Subcutaneous preadipocyte (primary cell): ENCODE data around the gene CST6. TPM values are rescaled to one million over a fixed set of nuclear protein-coding genes. Genes with fewer than 3 reads are reported as not detected.

Experiments used
- total RNA-seq: library from RNA; depleted of rRNA; stranded (reverse); fragments of >200 nt; gene quantifications from 2 replicates; pipeline ENCODE4 v1.2.3, GENCODE V29; 2012

CST6 gene, protein sequence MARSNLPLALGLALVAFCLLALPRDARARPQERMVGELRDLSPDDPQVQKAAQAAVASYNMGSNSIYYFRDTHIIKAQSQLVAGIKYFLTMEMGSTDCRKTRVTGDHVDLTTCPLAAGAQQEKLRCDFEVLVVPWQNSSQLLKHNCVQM
- 0.20 TPM in 1 of 2 replicates, not detected in the other for total RNA-seq

DNA sequence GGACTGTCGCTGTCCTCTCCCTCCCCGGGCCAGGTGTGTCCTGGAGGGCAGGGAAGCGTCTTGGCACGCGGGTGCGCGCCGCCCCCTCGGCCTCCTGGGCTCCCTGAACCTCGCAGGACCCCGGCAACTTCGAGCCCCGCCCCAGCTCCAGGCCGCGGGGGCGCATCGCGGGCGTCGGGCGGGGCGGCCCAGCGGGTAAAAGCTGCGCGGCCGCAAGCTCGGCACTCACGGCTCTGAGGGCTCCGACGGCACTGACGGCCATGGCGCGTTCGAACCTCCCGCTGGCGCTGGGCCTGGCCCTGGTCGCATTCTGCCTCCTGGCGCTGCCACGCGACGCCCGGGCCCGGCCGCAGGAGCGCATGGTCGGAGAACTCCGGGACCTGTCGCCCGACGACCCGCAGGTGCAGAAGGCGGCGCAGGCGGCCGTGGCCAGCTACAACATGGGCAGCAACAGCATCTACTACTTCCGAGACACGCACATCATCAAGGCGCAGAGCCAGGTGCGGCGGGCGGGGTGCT is at the start of gene CST6:
Gene CST6 (plus strand): TSS at position 224 of the 519 bp plus-strand sequence. CDS start 37 bp downstream, at position 261.

GRCh38 chr11:66001942-66002647 is 9.7 kb upstream of the CST6 start, which contains the start of the genes BANF1 and EIF1AD:
TSS of gene BANF1 (plus strand) at chr11:66002503. CDS start at chr11:66003251, 748 bp downstream.
TSS of gene EIF1AD (minus strand) at chr11:66002157. CDS start at chr11:66000389, 1,768 bp downstream.

GRCh38 chr11:66026017-66026529 is 14.3 kb downstream of the CST6 start, which contains the start of gene CATSPER1:
TSS of gene CATSPER1 (minus strand) at chr11:66026479. CDS start at chr11:66026379, 100 bp downstream.

GRCh38 chr11:66048547-66049323 is 36.9 kb downstream of the CST6 start, which contains the start of gene GAL3ST3:
TSS of gene GAL3ST3 (minus strand) at chr11:66049161. CDS start at chr11:66045415, 3,746 bp downstream.

DNA sequence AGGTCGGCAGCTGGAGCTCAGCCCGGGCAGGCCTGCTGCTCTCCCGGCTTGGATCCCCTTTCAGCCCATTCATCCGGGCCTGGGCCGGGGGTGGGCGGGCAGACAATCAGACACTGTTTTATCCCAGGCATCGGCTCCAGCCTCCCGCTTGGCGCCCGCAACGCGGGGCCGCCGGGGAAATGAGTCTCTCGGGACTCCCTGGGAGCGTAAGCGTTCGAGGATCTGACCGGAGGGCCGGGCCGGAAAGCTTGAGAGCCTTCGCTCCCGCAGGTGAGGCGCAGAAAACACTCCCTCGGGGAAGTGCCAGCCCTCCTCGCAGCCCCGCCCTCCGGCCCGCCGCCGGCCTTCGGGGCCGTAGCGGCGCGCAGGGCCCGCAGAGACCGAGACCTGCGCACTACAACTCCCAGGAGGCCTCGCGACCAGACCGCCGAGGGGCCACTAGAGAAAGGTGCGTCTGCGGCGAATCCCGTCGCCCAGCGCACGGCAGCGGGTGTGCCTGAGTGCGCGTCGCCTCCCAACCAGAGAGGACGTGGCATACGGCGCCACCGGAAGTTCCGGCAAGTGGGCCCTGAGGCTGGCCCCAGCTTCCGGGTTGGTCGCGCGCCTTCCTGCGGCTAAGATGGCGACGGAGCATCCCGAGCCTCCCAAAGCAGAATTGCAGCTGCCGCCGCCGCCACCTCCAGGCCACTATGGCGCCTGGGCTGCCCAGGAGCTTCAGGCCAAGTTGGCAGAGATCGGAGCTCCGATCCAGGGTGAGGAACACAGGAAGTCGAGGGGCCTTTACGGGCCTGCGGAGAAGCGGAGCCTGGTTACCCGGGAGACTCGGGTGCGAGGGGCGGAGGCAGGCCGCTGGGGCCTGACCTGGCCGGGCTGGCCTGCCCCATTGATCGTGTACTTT is 40.2 kb downstream of the CST6 start, which contains the start of gene SF3B2:
Gene SF3B2 (plus strand): TSS at position 599 of the 898 bp plus-strand sequence. CDS start 21 bp downstream, at position 620.

Other genes with a start within 250 kb of the CST6 start
- 12.9 and 14.3 TPM in 2 replicates for gene AP5B1, start 231.0 kb upstream of the CST6 start, total RNA-seq
- gene OVOL1, start 224.9 kb upstream of the CST6 start, total RNA-seq: not detected in 2 replicates
- 1.2 and 2.9 TPM in 2 replicates for gene SNX32, start 178.0 kb upstream of the CST6 start, total RNA-seq
- 768 and 957 TPM in 2 replicates for gene CFL1, start 153.8 kb upstream of the CST6 start, total RNA-seq
- gene MUS81, start 151.6 kb upstream of the CST6 start, total RNA-seq: 38.2 and 65.9 TPM in 2 replicates
- gene EFEMP2, start 139.2 kb upstream of the CST6 start, total RNA-seq: 38.3 and 39.7 TPM in 2 replicates
- under 0.01 TPM in 1 of 2 replicates, not detected in the other for gene CTSW, start 132.2 kb upstream of the CST6 start, total RNA-seq
- gene FIBP, start 123.5 kb upstream of the CST6 start, total RNA-seq: 241 and 303 TPM in 2 replicates
- gene CCDC85B, start 121.3 kb upstream of the CST6 start, total RNA-seq: 53.4 and 63.9 TPM in 2 replicates
- 42.3 and 103 TPM in 2 replicates for gene FOSL1, start 111.6 kb upstream of the CST6 start, total RNA-seq
- 35.6 and 38.1 TPM in 2 replicates for gene C11orf68, start 92.9 kb upstream of the CST6 start, total RNA-seq
- 370 and 389 TPM in 2 replicates for gene DRAP1, start 92.6 kb upstream of the CST6 start, total RNA-seq
- not detected in 2 replicates for gene TSGA10IP, start 66.5 kb upstream of the CST6 start, total RNA-seq
- 34.2 and 34.8 TPM in 2 replicates for gene SART1, start 50.3 kb upstream of the CST6 start, total RNA-seq
- gene EIF1AD, start 9.9 kb upstream of the CST6 start, total RNA-seq: 28.7 and 37.3 TPM in 2 replicates
- 22.9 and 27.9 TPM in 2 replicates for gene BANF1, start 9.5 kb upstream of the CST6 start, total RNA-seq
- 0.78 TPM in 1 of 2 replicates, not detected in the other for gene CATSPER1, start 14.5 kb downstream of the CST6 start, total RNA-seq
- not detected in 2 replicates for gene GAL3ST3, start 37.2 kb downstream of the CST6 start, total RNA-seq
- gene SF3B2, start 40.4 kb downstream of the CST6 start, total RNA-seq: 154 and 157 TPM in 2 replicates
- gene PACS1, start 58.3 kb downstream of the CST6 start, total RNA-seq: 15.8 and 21.3 TPM in 2 replicates
- gene KLC2, start 245.7 kb downstream of the CST6 start, total RNA-seq: 14.0 and 17.0 TPM in 2 replicates